NCI-H69 (cell line): ENCODE results near the gene SARS1.
"Not testable (repeated sequence)": the region's sequence is repeated elsewhere in the genome, so short reads cannot be mapped to it uniquely, and the experiment has no call there.

Experiments
- DNase-seq: peaks from one replicate; lab custom pipeline; 2025; lab: John Stamatoyannopoulos, UW

The SARS1 gene, protein sequence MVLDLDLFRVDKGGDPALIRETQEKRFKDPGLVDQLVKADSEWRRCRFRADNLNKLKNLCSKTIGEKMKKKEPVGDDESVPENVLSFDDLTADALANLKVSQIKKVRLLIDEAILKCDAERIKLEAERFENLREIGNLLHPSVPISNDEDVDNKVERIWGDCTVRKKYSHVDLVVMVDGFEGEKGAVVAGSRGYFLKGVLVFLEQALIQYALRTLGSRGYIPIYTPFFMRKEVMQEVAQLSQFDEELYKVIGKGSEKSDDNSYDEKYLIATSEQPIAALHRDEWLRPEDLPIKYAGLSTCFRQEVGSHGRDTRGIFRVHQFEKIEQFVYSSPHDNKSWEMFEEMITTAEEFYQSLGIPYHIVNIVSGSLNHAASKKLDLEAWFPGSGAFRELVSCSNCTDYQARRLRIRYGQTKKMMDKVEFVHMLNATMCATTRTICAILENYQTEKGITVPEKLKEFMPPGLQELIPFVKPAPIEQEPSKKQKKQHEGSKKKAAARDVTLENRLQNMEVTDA

DNA sequence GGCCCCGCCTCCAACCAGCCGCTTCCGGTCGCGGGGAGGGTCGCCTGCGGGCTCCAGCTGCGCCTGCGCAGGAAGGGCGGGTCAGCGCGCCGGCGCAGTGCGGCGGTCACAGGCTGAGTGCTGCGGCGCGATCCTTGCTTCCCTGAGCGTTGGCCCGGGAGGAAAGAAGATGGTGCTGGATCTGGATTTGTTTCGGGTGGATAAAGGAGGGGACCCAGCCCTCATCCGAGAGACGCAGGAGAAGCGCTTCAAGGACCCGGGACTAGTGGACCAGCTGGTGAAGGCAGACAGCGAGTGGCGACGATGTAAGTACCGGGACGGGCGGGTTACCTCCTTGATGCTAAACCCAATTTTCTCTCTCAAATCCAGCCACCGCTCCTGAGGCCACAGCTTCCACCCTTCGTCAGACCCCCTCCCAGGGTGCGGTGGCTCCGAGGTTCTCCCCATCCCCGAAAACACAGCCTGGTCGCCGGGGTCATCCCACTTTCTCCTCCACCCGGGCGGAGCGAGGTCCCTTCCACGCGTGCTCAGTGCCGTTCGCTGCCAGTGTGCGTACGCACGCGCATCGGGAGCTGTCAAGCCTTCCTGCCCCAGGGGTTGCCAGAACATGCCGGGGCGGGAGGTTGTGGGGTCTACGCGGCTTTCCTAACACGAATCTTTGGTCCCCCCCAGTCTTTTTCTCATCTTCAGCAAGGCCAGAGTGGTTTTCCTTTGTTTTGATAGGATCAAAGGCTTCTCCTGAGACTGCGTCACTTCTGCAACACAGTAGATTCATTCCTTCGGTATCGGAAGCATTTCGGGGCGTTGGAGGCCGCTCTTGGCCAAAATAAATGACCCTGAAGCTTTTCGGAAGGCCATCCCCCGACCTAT is at the start of gene SARS1:
TSS of gene SARS1 (plus strand) at position 95 of the 870 bp plus-strand sequence. CDS start at position 170, 75 bp downstream.
- DNase-seq: peak; percentile 89

DNA sequence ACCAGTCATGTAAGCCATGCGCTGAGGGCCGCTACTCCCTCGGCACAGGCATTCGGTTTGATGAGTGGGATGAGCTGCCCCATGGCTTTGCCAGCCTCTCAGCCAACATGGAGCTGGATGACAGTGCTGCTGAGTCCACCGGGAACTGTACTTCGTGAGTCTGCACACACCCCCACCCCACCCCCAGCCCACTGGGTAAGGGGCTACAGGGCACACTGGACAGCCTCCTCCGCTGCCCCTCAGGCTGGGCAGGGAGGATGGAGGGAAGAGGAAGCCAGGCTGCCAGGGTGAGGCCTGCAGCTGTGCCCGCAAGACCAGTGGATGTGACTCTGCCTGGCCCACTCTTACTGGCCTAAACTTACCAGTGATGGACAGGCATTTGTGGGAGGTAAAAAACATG is 49.2 kb upstream of the SARS1 start:
- DNase-seq: no peak

DNA sequence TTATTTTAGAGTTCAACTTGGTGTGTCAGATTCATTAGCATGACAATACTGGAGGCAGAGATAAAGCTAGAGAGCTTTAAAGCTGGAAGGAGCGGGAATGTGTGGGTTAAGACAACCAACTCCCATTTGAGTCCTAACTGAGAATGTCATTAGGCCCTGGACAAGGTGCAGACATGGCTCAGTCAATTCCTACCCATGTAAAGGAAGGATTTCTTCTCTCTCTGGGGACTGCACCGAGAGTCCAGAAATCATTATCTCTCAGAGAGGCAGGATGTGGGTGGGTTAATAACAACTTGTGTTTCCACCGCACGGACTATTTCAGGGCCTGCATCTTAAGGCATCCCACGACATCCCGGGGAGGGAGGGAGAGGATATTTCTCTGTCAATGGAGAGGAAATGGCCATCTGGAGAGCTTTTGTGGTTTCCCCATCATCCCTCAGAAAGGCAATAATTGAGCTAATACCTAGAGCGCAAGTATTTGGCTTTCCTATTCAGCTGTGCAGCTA is 46.7 kb upstream of the SARS1 start:
- DNase-seq: no peak

DNA sequence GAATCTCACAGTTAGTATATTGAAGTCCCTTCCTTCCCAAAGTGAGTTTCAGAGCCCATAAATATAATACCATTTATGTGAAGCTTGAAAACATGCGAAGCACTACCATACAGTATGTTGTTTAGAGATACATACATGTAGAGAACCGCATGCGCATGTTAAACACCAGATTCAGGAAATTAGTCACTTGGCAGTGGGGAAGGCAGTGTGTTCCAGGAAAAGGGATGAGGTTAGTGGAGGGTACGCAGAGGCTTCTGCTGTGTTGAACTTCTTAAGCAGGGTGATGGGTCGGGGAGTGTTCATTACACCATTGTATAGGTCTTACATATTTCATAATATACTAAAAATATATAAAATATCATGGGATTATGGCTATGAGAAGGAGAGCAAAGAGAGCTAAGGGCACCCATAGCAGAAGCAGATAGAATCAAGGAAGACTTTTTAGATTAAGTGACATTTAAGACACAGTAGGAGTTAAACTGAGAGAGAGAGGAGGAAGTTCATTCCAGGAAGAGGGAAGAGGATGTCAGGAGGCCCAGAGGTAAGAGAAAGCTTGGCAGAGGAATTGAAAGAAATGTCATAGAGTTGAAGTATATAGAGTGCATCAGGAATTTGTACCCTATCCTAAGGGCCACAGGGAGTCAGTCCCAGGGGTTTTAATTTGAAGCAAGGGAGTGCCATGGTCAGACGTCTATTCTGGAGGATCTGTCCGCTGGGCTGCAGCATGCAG is 43.5 kb upstream of the SARS1 start:
- DNase-seq: no peak

DNA sequence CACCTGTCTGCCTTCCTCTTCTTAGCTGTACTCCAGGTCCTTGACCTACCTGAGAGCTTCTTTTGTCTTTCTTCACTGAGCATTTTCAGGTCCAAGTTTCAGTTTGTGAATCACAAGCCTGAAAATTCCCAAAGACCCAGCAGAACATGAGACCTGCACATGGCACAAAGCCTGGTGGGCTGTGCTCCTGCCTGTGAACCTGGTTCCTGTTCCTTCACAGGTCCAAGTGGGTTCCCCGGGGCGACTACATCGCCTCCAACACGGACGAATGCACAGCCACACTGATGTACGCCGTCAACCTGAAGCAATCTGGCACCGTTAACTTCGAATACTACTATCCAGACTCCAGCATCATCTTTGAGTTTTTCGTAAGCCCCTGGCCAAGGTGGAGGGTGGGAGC is 42.1 kb upstream of the SARS1 start:
- no peak for DNase-seq

DNA sequence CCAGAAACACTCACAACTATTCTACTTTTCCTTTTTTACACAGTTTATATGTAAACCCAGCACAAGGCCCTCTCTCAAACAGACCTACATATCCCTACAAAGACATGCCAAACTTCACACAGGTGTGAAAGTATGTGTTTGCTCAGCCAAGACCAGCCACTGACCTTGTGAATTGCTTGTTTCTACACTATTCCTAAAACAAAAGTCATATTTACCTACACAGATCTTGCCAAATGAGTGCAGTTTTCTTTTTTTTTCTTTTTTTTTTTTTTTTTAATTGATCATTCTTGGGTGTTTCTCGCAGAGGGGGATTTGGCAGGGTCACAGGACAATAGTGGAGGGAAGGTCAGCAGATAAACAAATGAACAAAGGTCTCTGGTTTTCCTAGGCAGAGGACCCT is 37.4 kb upstream of the SARS1 start:
- DNase-seq: not testable (repeated sequence)

DNA sequence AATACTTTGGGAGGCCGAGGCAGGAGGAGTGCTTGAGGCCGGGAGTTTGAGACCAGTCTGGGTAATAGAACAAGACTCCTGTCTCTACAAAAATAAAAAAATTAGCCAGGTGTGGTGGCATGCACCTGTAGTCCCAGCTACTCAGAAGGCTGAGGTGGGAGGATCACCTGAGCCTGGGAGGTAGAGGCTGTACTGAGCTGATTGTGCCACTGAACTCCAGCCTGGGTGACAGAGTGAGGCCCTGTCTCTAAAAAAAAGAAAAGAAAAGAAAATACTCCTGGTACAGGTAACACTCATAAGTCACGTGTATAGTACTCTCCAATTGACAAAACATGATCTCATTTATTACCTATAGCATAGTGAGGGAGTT is 33.0 kb upstream of the SARS1 start:
- DNase-seq: not testable (repeated sequence)

DNA sequence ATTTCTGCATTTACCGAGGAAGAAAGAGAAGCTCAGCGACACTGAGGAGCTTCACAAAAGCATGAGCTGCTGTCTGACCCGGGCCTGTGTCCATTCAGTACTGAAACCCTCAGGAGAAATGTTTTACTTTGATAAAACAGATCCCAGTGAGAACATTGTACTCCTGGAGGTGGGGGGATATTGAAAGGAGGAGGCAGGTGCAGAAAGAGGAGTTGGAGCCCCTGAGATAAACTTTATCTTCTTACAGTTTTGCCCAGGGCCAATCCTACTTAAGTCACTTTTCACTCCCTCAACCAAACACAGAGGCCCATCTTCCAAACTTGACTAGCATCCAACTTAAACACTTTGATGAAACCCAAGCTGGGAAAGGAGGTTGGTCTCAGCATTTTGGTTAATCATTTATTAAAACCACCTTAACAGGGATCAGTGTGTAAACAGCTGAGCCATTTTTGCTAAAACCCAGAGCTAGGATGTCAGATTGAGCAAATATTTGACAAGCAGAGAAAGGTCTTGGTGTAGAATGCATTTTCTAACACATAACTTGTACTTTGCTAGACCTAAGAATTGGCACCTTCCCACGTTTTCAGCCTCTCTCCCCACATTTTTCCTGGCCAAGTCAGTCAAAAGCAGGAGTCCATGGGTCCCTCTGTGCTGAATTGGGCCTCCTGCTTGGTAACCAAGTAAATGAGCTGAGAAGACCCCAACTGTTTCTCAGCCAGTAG is 32.5 kb upstream of the SARS1 start:
- DNase-seq: peak; percentile 47

DNA sequence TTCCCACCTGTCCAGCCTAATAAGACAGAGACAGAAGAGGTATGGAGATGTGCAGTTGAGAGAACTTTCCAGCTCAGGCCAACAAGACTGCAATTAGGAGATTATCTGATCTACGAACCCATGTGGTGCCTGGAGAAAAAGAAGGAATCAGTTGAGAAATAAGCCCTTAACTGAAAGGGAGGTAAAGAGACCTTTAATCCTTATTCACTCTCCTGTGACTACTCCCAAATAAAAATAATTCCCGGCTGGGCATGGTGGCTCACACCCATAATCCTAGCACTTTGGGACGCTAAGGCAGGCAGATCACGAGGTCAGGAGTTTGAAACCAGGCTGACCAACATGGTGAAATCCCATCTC is 31.9 kb upstream of the SARS1 start:
- no peak for DNase-seq

DNA sequence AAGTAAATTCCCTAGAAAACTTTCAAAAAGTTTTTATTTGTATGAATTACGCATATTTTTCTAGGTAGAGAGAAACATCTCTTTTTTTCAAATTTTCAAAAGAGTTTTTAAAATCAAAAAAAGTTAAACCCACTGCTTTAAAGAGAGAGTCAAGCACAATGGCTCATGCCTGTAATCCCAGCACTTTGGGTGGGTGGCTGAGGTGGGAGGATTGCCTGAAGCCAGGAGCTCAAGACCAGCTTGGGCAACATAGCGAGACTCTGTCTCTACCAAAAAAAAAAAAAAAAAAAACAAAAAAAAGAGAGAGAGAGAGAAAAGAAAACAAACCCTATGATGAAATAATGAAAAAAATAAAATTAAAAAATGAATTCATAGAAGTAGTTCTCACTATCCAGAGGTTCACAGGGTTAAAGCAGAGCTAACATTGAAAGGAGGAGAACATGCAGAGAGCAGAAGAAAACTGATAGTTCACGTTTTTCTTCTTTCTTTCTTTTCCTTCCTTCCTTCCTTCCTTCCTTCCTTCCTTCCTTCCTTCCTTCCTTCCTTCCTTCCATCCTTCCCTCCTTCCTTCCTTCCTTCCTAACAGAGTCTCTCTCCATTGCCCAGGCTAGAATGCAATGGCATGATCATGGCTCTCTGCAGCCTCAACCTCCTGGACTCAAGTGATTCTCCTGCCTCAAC is 30.5 kb upstream of the SARS1 start:
- no peak for DNase-seq

DNA sequence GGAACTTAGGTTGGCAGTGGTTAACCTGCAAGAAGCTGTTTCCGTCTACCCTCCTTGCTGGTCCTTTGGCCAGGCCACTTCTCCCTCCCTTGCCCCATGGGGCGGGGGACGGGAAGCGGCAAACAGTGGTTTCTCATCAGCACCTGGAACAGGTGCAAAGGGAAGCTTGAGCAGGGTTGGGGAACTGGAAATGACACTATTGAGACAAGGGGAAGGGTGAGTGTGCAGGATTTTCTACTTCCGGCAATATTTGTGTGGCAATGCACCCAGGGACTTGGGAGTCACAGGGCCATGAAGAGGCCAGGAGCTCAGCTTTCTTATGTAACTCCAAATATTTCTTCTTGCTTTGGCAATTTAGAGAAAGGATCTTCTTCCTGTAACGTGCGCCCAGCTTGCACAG is 29.0 kb upstream of the SARS1 start:
- no peak for DNase-seq

DNA sequence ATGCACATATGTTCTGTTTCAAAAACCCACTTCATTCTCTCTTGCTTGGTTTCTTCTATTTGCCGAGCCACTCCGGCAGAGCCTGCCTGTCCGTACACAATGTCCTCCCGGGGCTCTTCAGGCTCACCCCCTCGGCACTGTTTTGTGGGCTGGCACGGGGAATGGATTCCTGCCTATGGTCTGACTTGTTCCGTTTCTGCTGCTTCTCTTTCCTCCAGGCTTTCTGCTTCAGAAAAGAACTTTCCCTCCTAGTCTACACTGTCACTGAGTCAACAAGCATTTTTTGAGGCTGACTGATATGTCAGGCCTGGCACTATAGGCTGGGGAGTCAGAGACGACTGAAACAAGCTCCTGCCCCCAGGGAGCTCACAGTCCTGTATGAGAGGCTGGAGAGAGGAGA is 28.4 kb upstream of the SARS1 start:
- no peak for DNase-seq

DNA sequence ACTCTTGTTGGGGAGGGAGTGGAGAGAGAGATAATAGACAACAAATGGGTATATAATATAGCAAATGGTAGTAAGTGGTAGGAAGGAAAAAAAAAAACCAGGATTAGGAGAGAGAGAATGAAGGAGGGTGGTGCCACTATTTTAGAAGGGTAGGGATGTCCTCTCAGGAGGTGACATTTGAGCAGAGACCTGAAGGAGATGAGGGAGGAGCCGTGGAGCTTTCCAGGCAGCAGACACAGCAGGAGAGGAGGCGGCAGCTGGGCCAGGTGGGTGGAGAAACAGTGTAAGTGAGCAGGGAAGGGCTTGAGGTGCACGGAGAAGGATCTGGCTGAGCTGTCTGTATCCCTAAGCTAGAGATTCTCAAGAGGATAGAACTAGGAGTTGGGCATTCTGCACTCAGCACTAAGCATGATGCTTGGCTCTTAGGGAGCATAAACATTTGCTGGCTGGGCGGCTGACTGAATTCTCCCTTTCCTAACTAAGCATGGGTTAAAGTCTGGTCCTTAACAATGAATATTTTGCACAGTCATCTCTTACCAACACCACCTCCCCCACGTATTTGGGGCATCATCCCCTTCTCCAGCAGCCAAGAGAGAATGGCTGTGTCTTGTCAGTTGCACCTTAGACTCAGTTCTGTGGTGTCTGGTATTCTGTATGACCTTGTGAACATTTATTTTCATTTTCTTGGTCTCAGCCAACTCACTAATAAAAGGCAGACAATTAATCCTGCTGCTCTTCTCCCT is 27.6 kb upstream of the SARS1 start:
- peak; percentile 49 for DNase-seq

DNA sequence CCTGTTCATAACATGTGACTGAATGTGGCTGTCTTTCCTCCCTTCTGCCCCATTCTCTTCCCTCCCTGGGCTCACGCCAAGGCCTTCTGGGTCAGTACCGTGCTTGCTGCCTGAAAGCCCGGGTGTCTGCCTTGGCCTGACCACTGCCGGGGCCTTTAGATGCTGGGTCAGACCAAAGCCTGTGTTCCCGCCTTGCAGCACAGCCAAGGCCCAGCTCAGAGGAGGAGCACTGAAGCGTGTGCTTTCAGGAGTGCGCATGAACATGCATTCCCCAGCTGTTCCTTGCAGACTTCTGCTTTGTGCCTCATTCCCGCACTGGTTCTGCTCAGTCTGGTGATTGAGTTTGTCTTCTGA is 27.0 kb upstream of the SARS1 start:
- no peak for DNase-seq

DNA sequence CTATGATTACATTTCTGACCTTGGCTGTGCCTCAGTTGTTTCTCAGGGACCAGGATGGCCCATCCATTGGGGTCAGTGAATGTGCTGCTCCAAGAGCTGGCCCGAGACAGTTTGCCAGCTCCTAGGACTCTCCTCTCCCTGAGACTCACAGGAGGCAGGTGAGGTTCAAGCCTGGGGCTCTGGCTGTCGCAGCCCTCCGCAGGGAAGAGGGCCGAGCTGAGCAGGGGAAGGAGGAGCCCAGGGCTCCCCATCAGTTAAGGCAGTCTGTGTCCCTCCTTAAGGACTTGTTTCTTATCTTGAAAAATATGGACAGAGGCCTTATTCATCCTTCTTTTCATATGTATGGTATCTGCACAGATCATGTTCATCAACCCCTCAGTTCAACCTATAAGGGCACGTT is 26.6 kb upstream of the SARS1 start:
- no peak for DNase-seq

DNA sequence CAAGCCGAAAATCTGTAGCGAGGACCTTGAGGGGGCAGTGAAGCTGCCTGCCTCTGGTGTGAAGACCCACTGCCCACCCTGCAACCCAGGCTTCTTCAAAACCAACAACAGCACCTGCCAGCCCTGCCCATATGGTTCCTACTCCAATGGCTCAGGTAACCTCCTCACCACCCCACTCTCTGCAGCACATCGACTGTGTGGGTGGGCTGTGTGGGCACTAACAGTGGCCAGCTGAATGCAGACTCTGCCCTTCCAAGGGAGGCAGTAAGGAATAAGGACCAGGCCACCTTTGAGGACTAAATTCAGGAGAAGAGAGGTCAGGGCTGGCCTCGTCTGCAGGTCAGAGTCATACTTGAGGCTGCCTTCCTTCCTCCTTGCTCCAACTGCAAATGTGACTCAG is 25.5 kb upstream of the SARS1 start:
- no peak for DNase-seq

DNA sequence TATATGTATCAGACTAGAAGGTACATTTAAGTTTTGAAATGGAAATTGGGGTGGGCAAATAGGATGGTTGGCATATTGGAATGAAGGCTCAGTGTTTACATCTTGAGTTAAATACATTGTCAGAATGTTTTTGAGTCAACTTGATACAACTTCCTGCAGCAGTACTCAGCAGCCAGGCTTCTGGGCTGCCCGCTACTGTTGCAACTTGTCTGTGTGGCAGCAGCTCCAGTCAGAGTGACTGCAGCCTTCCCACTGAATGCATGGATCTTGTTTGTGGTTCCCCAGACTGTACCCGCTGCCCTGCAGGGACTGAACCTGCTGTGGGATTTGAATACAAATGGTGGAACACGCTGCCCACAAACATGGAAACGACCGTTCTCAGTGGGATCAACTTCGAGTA is 24.9 kb upstream of the SARS1 start:
- no peak for DNase-seq

DNA sequence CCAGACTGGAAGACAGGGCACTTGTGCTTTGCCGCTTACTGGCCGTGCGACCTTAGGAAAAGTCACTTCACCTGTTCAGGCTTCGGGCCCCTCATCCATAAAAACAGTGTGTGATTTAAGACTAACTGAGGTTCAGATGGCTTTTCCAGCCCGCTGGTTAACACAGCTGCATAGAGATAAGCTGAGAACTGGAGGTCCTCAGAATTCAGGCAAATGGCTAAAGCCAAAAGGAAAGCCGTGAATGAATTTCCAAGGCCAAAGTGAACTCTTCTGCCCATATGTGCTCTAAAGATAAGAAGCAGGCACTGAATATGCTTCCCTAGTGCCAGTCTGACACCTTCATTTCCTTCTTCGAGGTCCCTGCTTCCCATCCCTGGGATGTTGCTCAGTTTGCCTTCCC is 23.5 kb upstream of the SARS1 start:
- DNase-seq: no peak

DNA sequence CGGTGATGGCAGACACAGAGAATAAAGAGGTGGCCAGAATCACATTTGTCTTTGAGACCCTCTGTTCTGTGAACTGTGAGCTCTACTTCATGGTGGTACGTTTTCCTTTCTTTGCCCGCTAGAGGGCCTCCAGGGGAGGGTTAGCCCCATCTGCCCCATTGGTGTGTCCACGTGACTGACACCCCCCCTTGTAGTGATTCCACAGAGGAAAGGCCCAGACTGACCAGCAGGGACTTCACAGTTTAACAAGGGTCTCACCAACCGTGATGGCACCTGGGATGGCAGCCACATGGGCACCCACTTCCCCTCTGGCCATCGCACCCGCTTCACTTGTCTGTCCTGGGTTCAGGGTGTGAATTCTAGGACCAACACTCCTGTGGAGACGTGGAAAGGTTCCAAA is 22.3 kb upstream of the SARS1 start:
- no peak for DNase-seq

DNA sequence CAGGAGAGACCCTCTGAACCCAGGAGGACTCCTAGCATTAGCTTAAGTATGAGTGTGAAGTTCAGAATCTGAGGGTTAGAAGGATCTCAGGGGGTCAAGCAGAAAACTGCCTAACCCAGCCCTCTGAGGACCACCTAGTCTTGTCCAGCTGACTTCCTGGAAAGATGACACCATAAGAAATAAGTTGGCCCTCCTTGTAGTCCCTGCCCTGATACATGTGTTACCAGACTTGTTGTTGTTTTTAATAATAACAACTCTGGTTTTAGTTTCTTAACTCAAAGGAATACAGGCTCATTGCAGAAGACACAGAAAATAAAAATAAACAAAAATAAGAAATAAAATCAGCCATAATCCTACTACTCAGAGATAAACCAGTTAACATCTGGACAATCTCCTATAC is 21.8 kb upstream of the SARS1 start:
- DNase-seq: no peak
